Stimulated activated naive B cell treated with anti-CD40 and anti-IgM and Interleukin-4, amounts not matched to agents 10 μg/mL and 1 μg/mL and 100 μg/mL, for 72 hours (primary cell): Measurements from ENCODE around the gene ZNF543.

ENCODE experiments used
- ATAC-seq, 2 donors: fragments of 150-1000 bp; cut with Tn5 transposase; replicated peaks; 2 replicates each; pipeline ENCODE4 v1.10.0; 2021; ENCODE audit warnings: moderate library complexity in 1 of 2
- DNase-seq: peaks from one replicate; pipeline ENCODE4 v3.0.0; 2021
- H3K27ac Mint-ChIP-seq: one replicate; pipeline ENCODE4 v1.8.0; 2022; ENCODE audit warnings: mild to moderate bottlenecking, mixed read lengths
- H3K27me3 Mint-ChIP-seq, 2 donors: one replicate each; pipeline ENCODE4 v1.8.0; 2022; ENCODE audit warnings: mixed read lengths in 2 of 2
- H3K36me3 Mint-ChIP-seq, 2 donors: one replicate each; pipeline ENCODE4 v1.8.0; 2022; ENCODE audit warnings: mixed read lengths in 2 of 2, mild to moderate bottlenecking in 1 of 2
- H3K4me1 Mint-ChIP-seq, 2 donors: one replicate each; pipeline ENCODE4 v1.8.0; 2022; ENCODE audit warnings: mixed read lengths in 2 of 2, mild to moderate bottlenecking in 1 of 2
- H3K4me3 Mint-ChIP-seq, 2 donors: one replicate each; pipeline ENCODE4 v1.8.0; 2022; ENCODE audit warnings: mild to moderate bottlenecking in 2 of 2, mixed read lengths in 2 of 2, moderate library complexity in 1 of 2
- H3K9me3 Mint-ChIP-seq, 2 donors: one replicate each; pipeline ENCODE4 v1.8.0; 2022; ENCODE audit warnings: mixed read lengths in 2 of 2, mild to moderate bottlenecking in 1 of 2

ZNF543 gene

DNA sequence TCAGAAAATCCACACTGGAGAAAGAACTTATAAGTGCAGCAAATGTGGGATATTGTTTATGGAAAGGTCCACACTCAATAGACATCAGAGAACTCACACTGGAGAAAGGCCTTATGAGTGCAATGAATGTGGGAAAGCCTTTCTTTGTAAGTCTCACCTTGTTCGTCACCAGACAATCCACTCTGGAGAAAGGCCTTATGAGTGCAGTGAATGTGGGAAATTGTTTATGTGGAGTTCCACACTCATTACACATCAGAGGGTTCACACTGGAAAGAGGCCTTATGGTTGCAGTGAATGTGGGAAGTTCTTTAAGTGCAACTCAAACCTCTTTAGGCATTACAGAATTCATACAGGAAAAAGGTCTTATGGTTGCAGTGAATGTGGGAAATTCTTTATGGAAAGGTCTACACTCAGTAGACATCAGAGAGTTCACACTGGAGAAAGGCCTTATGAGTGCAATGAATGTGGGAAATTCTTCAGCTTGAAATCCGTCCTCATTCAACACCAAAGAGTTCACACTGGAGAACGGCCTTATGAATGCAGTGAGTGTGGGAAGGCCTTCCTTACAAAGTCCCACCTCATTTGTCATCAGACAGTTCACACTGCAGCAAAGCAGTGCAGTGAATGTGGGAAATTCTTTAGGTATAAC, 57.4 kb downstream of the ZNF543 start:
- H3K4me1 Mint-ChIP-seq = no peaks in the 10 kb centered on the region
- no peak overlapping the region for H3K4me3 Mint-ChIP-seq
- peaks cover 68 to 73% of the 10 kb centered on the region in 2 donors for H3K36me3 Mint-ChIP-seq
- DNase-seq = no peak
- H3K27ac Mint-ChIP-seq = no peak overlapping the region
- no peaks in the 10 kb centered on the region for H3K27me3 Mint-ChIP-seq
- no peak for ATAC-seq
- H3K9me3 Mint-ChIP-seq = peaks cover 34 to 37% of the 10 kb centered on the region in 2 donors
